Gastrocnemius medialis (tissue), 4 donors: ENCODE results near the gene NTM.

Experiments
- CTCF ChIP-seq, 5 experiments: fragments of 450-650 bp in 3 of 5; fragments of 200-600 bp in 2 of 5; sonication (generic) in 2 of 5; IDR thresholded peaks in 4 of 5; conservative IDR thresholded peaks in 1 of 5; 1 replicate in 4 of 5; 2 replicates in 1 of 5; pipeline ENCODE4 v1.5.1; 2016 to 2019; ENCODE audit warnings: antibody characterized with exemption in 5 of 5, mild to moderate bottlenecking in 3 of 5, moderate library complexity in 3 of 5
- POLR2A ChIP-seq, 2 donors: fragments of 450-650 bp; IDR thresholded peaks; one replicate each; pipeline ENCODE4 v1.6.1; 2017; ENCODE audit warnings: antibody characterized with exemption in 2 of 2, mild to moderate bottlenecking in 2 of 2, moderate library complexity in 2 of 2

GRCh38 chr11:131522851-131523250 is 152.4 kb downstream of the NTM start:
- TF ChIP-seq CTCF (IDR thresholded peaks at IDR 0.05 in 4 of 5, conservative IDR thresholded peaks at IDR 0.05 in 1 of 5) (no peak), POLR2A (IDR thresholded peaks at IDR 0.05) (no peak)
